ENCODE results near the gene CNNM3.
"Not testable (repeated sequence)": the region's sequence is repeated elsewhere in the genome, so short reads cannot be mapped to it uniquely, and the experiment has no call there.

Gene CNNM3

DNA sequence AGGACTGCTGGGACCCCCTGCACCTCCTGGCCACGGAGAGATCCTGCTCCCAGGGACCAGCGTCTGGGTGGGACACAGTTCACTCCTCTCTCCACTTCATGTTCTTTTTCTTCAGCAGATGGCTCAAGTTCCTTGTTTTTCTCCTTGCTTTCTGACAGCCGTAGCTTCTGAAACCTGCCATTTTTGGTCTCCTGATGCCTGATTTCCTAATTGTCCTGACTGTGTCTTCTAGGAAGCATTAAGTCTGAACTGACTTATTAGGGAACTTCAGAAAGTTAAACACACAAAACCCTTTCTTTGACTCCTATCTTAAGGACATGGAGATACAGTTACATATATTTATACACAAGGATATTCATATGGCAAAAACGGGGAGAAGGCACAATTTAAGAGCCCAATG lies 32.7 kb upstream of the CNNM3 start:
- no peaks in the 10 kb centered on the region for H3K9me3 ChIP-seq (ENCODE audit: control insufficient read depth, low read length)
- no peak for DNase-seq

DNA sequence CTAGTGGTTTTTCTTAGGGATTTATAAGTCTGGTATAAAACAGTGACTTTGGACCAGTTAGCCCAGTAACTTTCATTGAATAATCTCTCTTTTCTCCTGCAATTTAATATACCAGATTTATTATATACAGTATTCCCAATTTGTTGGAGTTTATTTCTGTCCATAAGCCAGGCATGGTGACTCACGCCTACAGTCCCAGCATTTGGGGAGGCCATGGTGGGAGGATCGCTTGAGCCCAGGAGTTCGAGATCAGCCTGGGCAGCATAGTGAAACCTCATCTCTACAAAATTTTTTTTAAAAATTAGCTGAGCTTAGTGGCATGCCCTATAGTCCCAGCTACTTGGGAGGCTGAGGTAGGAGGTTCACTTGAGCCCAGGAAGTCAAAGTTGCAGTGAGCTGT lies 28.7 kb upstream of the CNNM3 start:
- H3K36me3 ChIP-seq (ENCODE audit: control insufficient read depth, insufficient read depth, low read length): no peaks in the 10 kb centered on the region
- no peaks in the 10 kb centered on the region for H3K9me3 ChIP-seq (ENCODE audit: control insufficient read depth, low read length)
- DNase-seq: no peak
- H3K27me3 ChIP-seq (replicated peaks; ENCODE audit: control insufficient read depth, insufficient read depth, low read length, poor library complexity, severe bottlenecking): no peaks in the 10 kb centered on the region
- no peaks in the 10 kb centered on the region for H3K4me1 ChIP-seq (ENCODE audit: control insufficient read depth, insufficient read depth, low read length, poor library complexity, severe bottlenecking)
- no peak overlapping the region for H3K4me3 ChIP-seq (ENCODE audit: insufficient read depth, low read depth, low read length, poor library complexity, severe bottlenecking)
- H3K27ac ChIP-seq (ENCODE audit: insufficient read depth, low read length, poor library complexity, severe bottlenecking): no peak overlapping the region

More for the DNA sequence above, 32.7 kb upstream of the CNNM3 start:
- Histone ChIP-seq H3K4me3 (ENCODE audit: insufficient read depth, low read depth, low read length, poor library complexity, severe bottlenecking) (no peak overlapping the region), H3K27ac (ENCODE audit: insufficient read depth, low read length, poor library complexity, severe bottlenecking) (no peak overlapping the region), H3K27me3 (replicated peaks; ENCODE audit: control insufficient read depth, insufficient read depth, low read length, poor library complexity, severe bottlenecking) (no peaks in the 10 kb centered on the region), H3K36me3 (ENCODE audit: control insufficient read depth, insufficient read depth, low read length) (no peaks in the 10 kb centered on the region), H3K4me1 (ENCODE audit: control insufficient read depth, insufficient read depth, low read length, poor library complexity, severe bottlenecking) (no peaks in the 10 kb centered on the region)

DNA sequence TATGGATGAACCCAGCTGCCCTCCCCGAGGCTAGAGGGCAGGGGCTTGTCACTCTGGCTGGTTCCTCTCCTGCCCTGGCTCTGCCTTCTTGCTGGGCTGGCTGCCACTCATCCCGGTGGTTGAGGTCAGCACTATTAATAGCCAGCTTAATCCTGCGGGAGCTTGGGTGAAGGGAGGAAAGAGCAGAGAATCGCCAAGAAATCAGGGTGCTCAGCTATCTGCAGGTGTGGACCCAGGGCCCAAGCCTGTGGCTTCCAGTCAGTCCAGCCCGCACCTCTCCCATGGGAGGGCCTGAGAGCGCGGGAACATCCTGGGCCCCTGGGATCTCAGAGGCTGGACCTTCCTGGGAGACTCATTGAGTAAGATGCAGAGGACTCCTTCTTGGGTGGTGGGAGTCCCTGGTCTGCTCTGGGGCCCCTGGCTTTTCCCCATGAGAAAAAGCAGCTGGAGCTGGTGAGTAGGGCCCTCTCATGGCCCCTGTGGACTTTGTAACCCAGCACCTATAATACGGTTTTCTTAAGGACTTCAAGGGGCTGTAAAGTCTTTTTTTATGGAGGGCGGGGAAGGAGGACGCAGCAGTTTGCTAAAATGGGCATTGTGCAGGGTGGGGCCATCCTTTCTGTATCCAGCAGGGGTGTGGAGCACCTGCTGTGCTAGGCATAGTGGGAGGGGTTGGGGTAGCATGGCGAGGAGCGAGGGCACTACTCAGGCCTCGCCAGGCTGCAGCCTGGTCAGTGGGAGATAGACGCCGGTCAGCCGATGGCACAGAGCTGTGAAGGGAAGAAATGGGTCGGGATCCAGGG lies 27.4 kb upstream of the CNNM3 start:
- no peak overlapping the region for H3K27ac ChIP-seq (ENCODE audit: insufficient read depth, low read length, poor library complexity, severe bottlenecking)
- no peak overlapping the region for H3K4me3 ChIP-seq (ENCODE audit: insufficient read depth, low read depth, low read length, poor library complexity, severe bottlenecking)
- H3K4me1 ChIP-seq (ENCODE audit: control insufficient read depth, insufficient read depth, low read length, poor library complexity, severe bottlenecking): no peaks in the 10 kb centered on the region
- H3K9me3 ChIP-seq (ENCODE audit: control insufficient read depth, low read length): no peaks in the 10 kb centered on the region
- DNase-seq: no peak
- H3K36me3 ChIP-seq (ENCODE audit: control insufficient read depth, insufficient read depth, low read length): no peaks in the 10 kb centered on the region
- no peaks in the 10 kb centered on the region for H3K27me3 ChIP-seq (replicated peaks; ENCODE audit: control insufficient read depth, insufficient read depth, low read length, poor library complexity, severe bottlenecking)

DNA sequence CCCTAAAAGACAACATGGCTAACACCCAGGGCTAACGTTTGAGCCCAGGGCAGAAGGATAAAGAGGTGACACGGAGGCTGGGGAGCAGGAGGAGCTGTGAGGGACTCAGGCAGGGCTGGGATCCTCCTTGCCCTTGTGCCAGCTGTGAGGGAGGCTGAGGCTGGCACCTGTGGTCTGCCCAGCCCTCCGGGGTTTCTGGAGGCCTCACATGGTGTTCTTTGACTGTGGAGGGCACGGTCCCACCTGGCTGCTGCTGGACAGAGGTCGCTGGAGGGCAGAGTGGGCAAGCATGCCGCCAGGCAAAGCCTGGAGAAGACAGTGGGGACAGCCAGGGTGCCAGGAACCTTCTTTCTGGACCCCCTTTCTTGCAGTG lies 26.8 kb upstream of the CNNM3 start:
- no peaks in the 10 kb centered on the region for H3K36me3 ChIP-seq (ENCODE audit: control insufficient read depth, insufficient read depth, low read length)

DNA sequence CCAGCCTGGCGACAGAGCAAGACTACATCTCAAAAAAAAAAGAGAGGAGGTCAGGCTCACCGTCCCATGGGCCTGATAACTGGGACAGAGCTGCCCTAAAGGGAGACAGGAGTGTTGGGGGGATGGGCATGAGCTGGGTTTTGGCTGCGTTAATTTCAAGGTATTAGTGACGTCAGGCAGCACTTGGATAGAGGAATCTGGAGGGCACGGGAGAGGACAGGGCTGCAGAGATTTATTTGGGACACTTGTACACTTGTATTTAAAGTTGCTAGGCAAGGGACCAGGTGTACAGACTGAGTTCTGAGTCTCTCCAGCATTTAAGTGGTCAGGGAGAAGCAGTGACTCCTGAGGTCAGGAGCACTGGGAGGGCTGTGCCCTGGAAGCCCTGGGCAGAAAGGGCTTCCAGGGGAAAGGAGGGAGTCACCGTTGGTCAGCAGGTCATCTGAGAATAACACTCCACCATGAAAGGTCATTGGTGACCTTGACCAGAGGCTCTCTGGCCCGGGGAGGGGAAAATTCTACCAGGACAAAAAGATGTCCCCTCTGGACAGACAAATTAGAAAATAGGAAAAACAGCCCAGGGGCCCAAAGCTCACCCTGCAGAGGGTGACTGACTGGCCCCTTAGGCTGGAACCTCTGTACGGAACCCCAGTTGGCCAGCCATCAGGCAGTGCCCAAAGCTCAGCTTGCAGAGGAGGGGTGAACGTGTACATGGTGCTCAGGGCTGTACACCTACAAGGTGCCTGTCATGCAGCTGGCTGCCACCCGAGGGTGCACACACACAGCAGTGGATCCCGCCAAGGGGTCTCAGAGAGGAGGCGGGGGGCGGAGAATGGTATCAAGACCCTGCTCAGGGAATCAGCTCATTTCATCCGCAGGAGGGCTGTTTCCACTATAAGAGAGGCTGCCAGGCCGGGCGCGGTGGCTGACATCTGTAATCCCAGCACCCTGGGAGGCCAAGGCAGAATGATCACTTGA lies 23.0 kb upstream of the CNNM3 start:
- Histone ChIP-seq H3K9me3 (ENCODE audit: control insufficient read depth, low read length) (no peaks in the 10 kb centered on the region), H3K27me3 (replicated peaks; ENCODE audit: control insufficient read depth, insufficient read depth, low read length, poor library complexity, severe bottlenecking) (no peaks in the 10 kb centered on the region), H3K27ac (ENCODE audit: insufficient read depth, low read length, poor library complexity, severe bottlenecking) (no peak overlapping the region), H3K4me1 (ENCODE audit: control insufficient read depth, insufficient read depth, low read length, poor library complexity, severe bottlenecking) (no peaks in the 10 kb centered on the region), H3K4me3 (ENCODE audit: insufficient read depth, low read depth, low read length, poor library complexity, severe bottlenecking) (no peak overlapping the region), H3K36me3 (ENCODE audit: control insufficient read depth, insufficient read depth, low read length) (peaks cover 2% of the 10 kb centered on the region)
- no peak for DNase-seq

More for the DNA sequence above, 26.8 kb upstream of the CNNM3 start:
- DNase-seq: no peak
- H3K4me1 ChIP-seq (ENCODE audit: control insufficient read depth, insufficient read depth, low read length, poor library complexity, severe bottlenecking): no peaks in the 10 kb centered on the region
- no peak overlapping the region for H3K27ac ChIP-seq (ENCODE audit: insufficient read depth, low read length, poor library complexity, severe bottlenecking)
- H3K27me3 ChIP-seq (replicated peaks; ENCODE audit: control insufficient read depth, insufficient read depth, low read length, poor library complexity, severe bottlenecking): no peaks in the 10 kb centered on the region
- no peaks in the 10 kb centered on the region for H3K9me3 ChIP-seq (ENCODE audit: control insufficient read depth, low read length)
- no peak overlapping the region for H3K4me3 ChIP-seq (ENCODE audit: insufficient read depth, low read depth, low read length, poor library complexity, severe bottlenecking)

DNA sequence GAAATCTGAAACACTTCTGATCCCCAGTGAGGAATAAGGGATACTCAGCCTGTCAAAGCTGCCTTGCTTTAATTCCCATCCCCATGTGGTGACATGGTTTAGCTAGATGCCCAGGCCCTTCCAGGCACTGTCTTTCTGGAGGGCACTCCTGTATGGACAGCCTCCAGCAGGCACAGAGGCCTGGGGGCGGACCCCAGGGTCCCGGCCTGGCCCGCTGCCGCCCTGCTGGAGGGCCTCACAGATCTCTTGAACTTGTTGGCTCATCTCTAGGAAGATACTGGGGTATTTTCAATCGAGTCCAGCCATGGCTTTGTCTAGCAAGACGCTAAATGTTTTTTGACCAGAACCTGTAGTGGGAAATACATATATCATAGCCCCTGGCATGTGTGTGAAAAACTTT lies 21.0 kb upstream of the CNNM3 start:
- H3K36me3 ChIP-seq (ENCODE audit: control insufficient read depth, insufficient read depth, low read length): peaks cover 6% of the 10 kb centered on the region
- no peak for DNase-seq
- no peak overlapping the region for H3K4me3 ChIP-seq (ENCODE audit: insufficient read depth, low read depth, low read length, poor library complexity, severe bottlenecking)
- H3K4me1 ChIP-seq (ENCODE audit: control insufficient read depth, insufficient read depth, low read length, poor library complexity, severe bottlenecking): no peaks in the 10 kb centered on the region
- no peaks in the 10 kb centered on the region for H3K27me3 ChIP-seq (replicated peaks; ENCODE audit: control insufficient read depth, insufficient read depth, low read length, poor library complexity, severe bottlenecking)
- no peak overlapping the region for H3K27ac ChIP-seq (ENCODE audit: insufficient read depth, low read length, poor library complexity, severe bottlenecking)
- no peaks in the 10 kb centered on the region for H3K9me3 ChIP-seq (ENCODE audit: control insufficient read depth, low read length)

DNA sequence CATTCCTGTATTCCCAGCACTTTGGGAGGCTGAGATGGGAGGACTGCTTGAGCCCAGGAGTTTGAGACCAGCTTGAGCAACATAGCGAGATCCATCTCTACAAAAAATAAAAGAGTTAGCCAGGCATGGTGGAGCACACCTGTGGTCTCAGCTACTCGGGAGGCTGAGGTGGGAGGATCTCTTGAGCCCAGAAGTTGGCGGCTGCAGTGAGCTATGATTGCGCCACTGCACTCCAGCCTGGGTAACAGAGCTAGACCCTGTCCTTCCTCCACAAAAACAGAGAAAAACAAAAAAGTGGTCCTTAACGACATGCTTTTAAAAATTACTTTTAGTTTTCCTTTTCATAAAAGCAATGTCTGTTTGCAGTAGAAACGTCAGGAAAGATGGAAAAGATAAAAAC lies 19.6 kb upstream of the CNNM3 start:
- H3K4me1 ChIP-seq (ENCODE audit: control insufficient read depth, insufficient read depth, low read length, poor library complexity, severe bottlenecking); H3K4me3 ChIP-seq (ENCODE audit: insufficient read depth, low read depth, low read length, poor library complexity, severe bottlenecking); H3K27ac ChIP-seq (ENCODE audit: insufficient read depth, low read length, poor library complexity, severe bottlenecking); DNase-seq; H3K36me3 ChIP-seq (ENCODE audit: control insufficient read depth, insufficient read depth, low read length); H3K9me3 ChIP-seq (ENCODE audit: control insufficient read depth, low read length); H3K27me3 ChIP-seq (replicated peaks; ENCODE audit: control insufficient read depth, insufficient read depth, low read length, poor library complexity, severe bottlenecking): not testable (repeated sequence)

DNA sequence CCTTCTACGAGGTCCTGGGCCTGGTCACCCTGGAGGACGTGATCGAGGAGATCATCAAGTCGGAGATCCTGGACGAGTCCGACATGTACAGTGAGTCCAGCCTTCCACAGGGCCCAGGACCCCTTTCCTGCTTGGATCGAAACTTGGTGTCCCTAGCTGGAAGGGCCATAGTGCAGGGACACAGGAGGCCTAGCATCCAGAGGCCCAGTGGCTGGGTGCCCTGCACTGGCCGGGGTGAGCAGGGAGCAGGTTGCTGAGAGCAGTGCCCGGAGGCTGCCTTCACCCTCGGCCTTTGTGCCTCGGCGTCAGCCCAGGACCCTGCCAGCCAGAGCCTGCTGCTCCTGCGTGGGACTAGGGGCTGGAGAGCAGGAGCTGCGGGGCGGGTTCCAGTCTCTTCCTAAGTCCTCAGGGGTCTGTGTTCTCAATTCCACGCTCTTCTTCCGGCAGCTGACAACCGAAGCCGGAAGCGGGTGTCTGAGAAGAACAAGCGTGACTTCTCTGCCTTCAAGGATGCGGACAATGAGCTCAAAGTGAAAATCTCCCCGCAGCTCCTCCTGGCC lies 18.9 kb upstream of the CNNM3 start:
- no peak for DNase-seq
- H3K4me1 ChIP-seq (ENCODE audit: control insufficient read depth, insufficient read depth, low read length, poor library complexity, severe bottlenecking): peaks cover 13% of the 10 kb centered on the region

DNA sequence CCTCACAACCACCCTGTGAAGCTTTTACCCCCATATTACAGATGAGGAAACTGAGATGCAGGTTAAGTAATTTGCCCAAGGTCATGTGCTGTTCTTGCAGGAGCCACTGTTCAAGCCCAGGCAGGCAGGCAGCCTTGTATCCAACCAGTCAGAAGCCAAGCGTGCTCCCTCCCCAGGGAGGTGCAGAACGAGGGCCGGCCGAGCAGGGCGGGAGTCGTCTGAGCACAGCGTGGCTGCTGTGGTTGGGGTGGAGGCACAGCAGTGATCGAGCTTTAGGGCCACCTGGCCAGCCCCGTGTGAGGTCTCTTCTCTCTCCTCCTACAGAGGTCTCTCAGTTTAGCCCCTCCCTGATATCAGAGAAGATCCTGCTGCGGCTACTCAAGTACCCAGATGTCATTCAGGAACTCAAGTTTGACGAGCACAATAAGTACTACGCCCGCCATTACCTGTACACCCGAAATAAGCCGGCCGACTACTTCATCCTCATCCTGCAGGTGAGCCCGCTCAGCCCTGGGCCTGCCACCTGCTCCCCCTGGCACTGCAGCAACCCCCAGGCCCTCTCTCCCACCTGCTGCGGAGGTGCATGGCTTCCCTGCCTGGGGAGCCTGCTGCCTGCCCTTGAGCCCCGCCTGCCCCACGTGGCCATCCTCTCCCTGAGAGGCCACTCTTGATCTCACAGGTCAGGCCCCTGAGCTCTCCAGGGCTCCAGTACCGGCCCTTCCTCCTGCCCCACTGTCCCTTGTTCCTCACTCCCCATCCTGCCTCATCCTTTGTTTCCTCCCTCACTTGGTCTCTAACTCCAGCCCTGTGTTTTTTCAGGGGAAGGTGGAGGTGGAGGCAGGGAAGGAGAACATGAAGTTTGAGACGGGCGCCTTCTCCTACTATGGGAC lies 17.1 kb upstream of the CNNM3 start:
- no peak overlapping the region for H3K27ac ChIP-seq (ENCODE audit: insufficient read depth, low read length, poor library complexity, severe bottlenecking)
- no peak for DNase-seq
- peaks cover 15% of the 10 kb centered on the region for H3K4me1 ChIP-seq (ENCODE audit: control insufficient read depth, insufficient read depth, low read length, poor library complexity, severe bottlenecking)
- peaks cover 6% of the 10 kb centered on the region for H3K36me3 ChIP-seq (ENCODE audit: control insufficient read depth, insufficient read depth, low read length)
- H3K4me3 ChIP-seq (ENCODE audit: insufficient read depth, low read depth, low read length, poor library complexity, severe bottlenecking): no peak overlapping the region
- no peaks in the 10 kb centered on the region for H3K9me3 ChIP-seq (ENCODE audit: control insufficient read depth, low read length)
- H3K27me3 ChIP-seq (replicated peaks; ENCODE audit: control insufficient read depth, insufficient read depth, low read length, poor library complexity, severe bottlenecking): no peaks in the 10 kb centered on the region

More for the DNA sequence above, 18.9 kb upstream of the CNNM3 start:
- no peak overlapping the region for H3K27ac ChIP-seq (ENCODE audit: insufficient read depth, low read length, poor library complexity, severe bottlenecking)
- H3K4me3 ChIP-seq (ENCODE audit: insufficient read depth, low read depth, low read length, poor library complexity, severe bottlenecking): no peak overlapping the region
- H3K9me3 ChIP-seq (ENCODE audit: control insufficient read depth, low read length): no peaks in the 10 kb centered on the region
- no peaks in the 10 kb centered on the region for H3K27me3 ChIP-seq (replicated peaks; ENCODE audit: control insufficient read depth, insufficient read depth, low read length, poor library complexity, severe bottlenecking)
- H3K36me3 ChIP-seq (ENCODE audit: control insufficient read depth, insufficient read depth, low read length): peaks cover 6% of the 10 kb centered on the region

Data from effector memory CD4-positive, alpha-beta T cell (primary cell).